Measurements from ENCODE around the gene NKIRAS2.

The NKIRAS2 gene

GRCh38 chr17:42027590-42027889 lies 7.7 kb downstream of the NKIRAS2 start:
- no peak for DNase-seq (ENCODE audit: low spot score)

DNA sequence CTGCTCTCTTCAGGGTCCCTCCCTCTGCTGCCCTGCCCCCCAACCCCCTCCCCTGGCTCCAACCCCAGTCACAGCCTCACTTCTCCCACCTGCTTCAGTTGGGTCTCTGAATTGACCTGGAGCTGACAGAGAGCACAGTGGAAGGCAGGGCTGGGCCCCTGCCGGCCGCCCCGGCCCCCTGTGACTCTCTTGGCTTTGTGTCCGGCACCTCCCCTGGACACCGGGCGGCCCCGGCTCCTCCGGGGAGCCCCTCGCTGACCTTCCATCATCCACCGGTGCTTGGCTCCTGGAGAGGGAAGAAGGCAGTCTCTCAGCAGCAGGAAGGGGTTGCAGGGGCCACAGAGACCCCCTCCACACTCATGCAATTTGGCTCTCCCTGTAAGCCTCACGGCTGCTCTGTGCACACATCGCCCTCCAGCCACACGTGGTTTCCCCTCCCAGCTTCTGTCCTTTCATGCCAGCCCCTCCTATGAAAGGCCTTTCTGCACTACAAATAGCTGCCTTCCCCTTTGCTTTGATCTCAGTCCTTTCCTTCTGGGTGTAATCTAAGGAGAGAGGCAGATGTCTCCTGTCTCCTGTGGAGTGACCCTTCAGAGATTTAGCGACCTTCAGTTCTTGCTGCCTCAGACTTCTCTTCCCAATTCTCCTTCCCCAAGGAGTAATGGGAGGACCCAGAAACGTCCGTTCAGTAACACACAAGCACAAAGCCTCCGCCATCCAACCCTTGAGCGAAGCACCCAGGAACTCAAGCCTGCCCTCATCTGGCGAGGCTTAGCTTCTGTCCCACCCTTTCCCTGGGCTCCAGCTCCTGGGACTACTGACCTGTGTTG lies 8.3 kb downstream of the NKIRAS2 start:
- DNase-seq (ENCODE audit: low spot score), result no peak

- no peak for DNase-seq (ENCODE audit: low spot score)
Observed at GRCh38 chr17:42028791-42029127, 8.9 kb downstream of the NKIRAS2 start.

- DNase-seq (ENCODE audit: low spot score), result no peak
Observed at GRCh38 chr17:42031584-42031983, 11.7 kb downstream of the NKIRAS2 start.

GRCh38 chr17:42034059-42034458 lies 14.2 kb downstream of the NKIRAS2 start:
- DNase-seq (ENCODE audit: low spot score), result no peak

DNA sequence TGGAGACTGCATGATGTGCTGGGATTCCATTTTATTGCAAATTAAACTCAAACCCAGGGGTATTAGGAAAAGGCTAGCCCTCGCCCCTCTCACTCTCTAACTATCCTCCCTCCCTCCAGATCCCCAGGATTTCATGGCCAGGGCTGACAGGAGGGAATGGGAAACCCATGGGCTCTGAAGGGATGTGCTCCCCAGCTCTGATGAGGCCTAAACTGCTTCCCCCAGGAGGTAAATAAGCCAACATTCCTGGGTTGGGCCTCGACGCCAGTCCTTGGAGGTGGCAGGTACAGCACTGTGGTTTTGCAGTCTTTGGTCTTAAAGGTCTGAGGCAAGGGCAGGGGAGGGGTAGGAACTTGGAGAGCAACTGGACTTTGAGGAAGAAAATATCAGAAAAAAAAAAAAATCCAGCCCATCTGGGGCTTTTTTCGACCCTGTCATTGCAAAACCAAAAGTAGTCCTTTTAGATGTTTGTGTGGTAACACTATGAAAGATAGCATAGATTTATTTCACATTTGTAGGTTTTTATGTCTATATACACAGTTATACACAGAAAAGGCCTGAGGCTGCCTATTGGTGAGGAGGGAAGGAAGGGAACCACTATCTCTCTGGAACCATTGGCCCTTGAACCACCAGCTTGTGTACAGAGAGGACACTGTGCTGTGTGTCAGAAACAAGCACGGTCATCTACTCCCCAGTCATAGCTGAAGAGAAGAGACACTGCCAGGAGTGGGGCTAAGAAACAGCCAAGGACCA lies 18.5 kb downstream of the NKIRAS2 start:
- DNase-seq (ENCODE audit: low spot score), result no peak

- DNase-seq (ENCODE audit: low spot score), result no peak
Observed at GRCh38 chr17:42039794-42040763, 20.2 kb downstream of the NKIRAS2 start.

DNA sequence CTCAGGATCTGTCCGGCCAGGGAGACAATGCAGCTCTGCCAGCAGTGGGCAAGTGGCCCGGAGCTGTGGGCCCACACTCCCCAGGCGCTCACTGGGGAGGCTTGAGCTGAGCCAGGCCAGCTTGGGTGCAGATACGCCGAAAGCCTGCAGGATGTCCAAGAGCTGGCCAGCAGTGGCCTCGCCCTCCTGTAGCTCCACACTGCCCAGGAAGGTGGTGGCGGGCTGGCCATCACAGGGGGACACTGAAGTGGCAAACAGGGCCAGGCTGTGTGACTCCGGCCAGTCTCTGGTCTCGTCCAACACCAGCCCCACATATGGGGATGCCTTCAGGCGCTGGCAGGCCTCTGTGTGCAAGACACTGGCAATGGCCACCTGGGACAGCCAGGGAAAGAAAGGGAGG lies 20.9 kb downstream of the NKIRAS2 start:
- DNase-seq (ENCODE audit: low spot score), result no peak

DNA sequence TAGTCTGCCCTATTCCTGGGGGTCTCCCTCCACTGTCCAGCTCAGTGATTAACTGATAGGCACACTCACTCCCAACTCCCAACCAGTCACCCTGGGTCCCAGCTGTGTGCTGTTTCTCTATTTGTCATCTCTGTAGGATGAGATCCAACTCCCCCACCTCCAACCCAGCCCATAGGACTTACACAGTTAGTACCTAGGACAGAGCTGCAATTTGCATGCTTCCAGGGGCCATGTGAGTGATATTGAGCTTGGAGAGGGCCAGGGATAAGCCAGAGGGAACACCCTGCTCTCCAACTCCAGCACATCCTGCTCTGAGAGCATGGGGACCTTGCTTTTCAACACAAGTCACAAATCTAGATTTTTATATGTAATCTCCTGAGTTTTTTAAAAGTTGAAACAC lies 21.7 kb downstream of the NKIRAS2 start:
- DNase-seq (ENCODE audit: low spot score), result no peak

- no peak for DNase-seq (ENCODE audit: low spot score)
Observed at GRCh38 chr17:42042598-42043319, 22.9 kb downstream of the NKIRAS2 start.

DNA sequence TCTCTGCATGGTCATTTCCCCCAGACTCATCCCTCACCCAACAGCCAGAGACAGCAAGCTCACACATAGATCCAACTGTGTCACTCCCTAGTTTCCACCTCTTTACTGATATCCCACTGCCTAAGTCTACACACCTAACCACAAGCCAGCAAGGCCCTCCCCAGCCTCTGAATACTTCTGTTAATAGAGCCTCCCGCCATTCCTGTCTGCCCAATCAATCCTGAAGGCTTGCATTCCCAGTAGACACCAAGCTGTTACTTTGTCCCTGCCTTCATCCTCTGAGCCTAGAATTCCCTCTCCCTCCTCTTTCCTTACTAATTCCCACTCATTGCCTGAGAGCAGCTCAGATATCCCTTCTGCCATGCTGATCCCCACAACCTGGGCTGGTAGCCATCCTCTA lies 25.8 kb downstream of the NKIRAS2 start:
- no peak for DNase-seq (ENCODE audit: low spot score)

GRCh38 chr17:42047343-42047742 lies 27.5 kb downstream of the NKIRAS2 start:
- DNase-seq (ENCODE audit: low spot score), result no peak

DNA sequence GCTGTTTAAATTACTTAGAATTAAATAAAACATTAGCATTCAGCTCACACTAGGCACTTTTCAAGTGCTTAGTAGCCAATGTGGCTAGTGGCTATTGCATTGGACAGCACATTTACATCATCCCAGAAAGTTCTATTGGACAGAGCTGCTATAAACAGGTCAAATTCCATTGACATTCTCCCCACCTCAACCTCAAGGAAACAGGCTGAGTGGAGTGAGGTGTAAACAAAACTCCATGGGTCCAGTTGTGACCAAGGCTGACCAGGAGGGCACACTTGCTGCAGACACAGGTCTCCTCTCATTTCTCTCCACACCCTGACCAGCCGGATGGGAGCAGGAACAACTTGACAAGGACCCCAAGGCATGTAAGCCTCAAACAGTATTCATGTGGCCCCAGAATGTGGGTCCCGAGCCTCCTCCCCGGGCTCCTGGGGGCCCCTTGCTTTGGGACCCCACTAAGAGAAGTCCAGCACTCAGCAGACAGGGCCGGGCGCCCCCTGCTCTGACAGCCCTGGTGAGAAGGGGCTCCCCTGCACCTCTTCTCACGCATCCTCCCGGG lies 30.0 kb downstream of the NKIRAS2 start:
- DNase-seq (ENCODE audit: low spot score), result no peak

- DNase-seq (ENCODE audit: low spot score), result peak; percentile 42
Observed at GRCh38 chr17:42050393-42051012, 30.6 kb downstream of the NKIRAS2 start, which contains the start of gene C17orf113. Gene C17orf113, minus strand, starts transcription at chr17:42050601. Its CDS starts 7,225 bp downstream, at chr17:42043376.

DNA sequence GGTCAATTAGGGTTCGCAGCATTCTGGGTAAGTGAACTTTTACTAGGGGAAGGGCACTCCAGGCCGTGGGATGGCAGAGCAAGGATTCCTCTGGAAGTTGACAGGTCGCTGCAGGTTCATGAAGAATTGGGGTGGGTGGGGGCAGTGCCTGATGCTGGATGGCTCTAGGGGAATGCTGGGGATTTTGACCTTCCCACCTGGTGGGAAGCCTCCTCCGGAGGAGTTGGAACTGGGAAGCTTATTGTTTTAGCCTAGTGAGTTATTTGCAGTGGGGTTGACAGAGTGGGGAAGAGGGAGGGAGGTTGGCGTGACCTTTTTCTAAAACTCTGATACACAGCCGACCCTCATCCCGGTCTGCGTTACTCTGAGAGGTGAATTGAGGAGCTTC lies 31.1 kb downstream of the NKIRAS2 start:
- no peak for DNase-seq (ENCODE audit: low spot score)

DNA sequence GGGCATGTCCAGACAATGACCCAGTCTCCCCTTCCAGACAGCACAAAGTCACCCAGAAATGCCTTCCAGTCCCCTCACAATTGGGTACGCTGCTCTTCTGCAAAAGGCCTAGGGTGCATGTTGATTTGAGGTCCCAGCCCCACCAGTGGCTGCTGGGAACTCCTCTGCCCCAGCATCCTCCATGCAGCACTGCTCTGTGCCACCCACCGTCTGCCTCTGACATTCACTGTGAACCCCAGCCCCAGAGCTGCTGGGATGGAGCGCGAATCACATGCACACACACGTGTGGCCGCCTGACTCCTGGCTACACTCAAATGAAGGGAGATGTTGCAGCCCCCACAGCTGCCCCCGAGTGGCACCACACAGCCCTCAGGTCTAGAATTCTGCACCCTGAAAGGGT lies 31.8 kb downstream of the NKIRAS2 start:
- DNase-seq (ENCODE audit: low spot score), result no peak

DNA sequence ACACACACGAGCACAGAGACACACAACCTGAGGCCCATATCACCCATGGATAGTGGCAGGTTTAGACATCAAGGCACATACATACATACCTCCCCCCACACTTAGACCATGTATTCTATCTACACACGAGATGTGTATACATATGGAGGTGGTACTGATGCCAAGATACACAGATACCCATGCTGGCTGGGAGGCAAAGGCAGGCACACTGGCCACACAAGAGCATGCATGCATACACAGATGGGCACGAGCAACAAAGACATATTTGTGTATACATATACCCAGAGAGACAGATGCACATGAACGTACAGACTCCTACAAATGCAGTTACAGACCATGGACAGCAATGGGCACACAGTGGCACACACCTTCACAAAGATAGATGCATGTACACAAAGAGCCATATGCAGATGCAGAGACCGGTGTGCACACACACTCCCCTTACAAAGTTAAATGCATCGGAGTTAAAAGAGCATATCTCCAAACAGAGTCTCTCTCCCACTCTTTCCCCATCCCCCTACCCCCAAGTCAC lies 32.5 kb downstream of the NKIRAS2 start:
- DNase-seq (ENCODE audit: low spot score), result no peak

DNA sequence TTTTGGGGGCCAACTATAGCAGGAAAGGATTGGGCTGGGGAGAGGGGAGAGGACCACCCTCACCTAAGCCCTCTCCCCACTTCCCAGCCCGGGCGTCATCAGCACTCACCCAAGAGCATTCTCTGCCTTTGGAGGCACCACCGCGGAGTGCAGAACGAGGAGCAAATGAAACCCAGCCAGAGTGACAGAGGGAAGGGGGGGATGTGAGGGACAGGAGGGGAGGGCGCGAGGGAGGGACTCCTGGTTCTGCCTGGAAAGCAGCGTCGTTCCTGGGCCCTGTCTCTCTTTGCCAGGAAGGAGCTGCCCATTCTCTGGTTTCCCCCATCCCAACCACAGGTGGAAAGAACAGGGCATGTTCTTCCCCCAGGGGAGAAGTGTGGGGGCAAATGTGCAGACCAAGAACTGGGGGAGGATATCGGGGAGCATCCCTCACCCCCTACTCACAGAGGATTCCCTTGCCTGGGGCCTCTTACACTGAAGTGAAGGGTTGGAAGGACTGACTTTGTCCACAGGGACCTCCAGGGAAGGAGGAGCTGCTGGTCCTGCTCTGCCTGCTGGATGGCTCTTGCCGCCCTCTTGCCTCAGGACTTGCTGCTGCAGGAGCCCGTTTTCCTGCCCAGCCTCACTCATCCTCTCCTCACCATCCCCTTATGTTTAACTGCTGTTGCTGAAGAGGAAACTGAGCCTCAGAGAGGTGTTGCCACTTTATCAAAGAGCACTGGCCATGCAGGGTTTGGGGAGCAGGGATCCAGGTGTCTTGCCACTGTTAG lies 34.0 kb downstream of the NKIRAS2 start:
- no peak for DNase-seq (ENCODE audit: low spot score)

GRCh38 chr17:42055027-42055426 lies 35.1 kb downstream of the NKIRAS2 start:
- DNase-seq (ENCODE audit: low spot score), result no peak

GRCh38 chr17:42055496-42055895 lies 35.6 kb downstream of the NKIRAS2 start:
- DNase-seq (ENCODE audit: low spot score), result no peak
